K562 (cell line): ENCODE results near the gene ISYNA1.

ENCODE experiments used
- CAMTA2 ChIP-seq: fragments of 250-450 bp; sonication (Bioruptor Pico); conservative IDR thresholded peaks from 2 replicates; pipeline ENCODE4 v1.5.1; 2022
- CREB5 ChIP-seq: fragments of 250-450 bp; sonication (Bioruptor Pico); IDR thresholded peaks from 2 replicates; pipeline ENCODE4 v1.5.0; 2020; ENCODE audit warnings: mild to moderate bottlenecking
- CTCF ChIP-seq, 3 experiments: IDR thresholded peaks in 2 of 3; conservative IDR thresholded peaks in 1 of 3; 2 replicates each; pipeline ENCODE4 v1.5.1; 2011 to 2012; ENCODE audit warnings: low read length in 3 of 3, mild to moderate bottlenecking in 3 of 3, control low read depth in 2 of 3, improper control_type of control experiment in 1 of 3, inconsistent platforms in 1 of 3, low read depth in 1 of 3, mixed read lengths in 1 of 3, moderate library complexity in 1 of 3; ENCODE audit not compliant: insufficient read depth in 2 of 3
- DPF2 ChIP-seq: fragments of 450-650 bp; IDR thresholded peaks from 2 replicates; pipeline ENCODE4 v1.6.1; 2016
- FOSL1 ChIP-seq: fragments of 200-800 bp; sonication (Bioruptor generic); conservative IDR thresholded peaks from 2 replicates; pipeline ENCODE4 v1.6.1; 2016; ENCODE audit warnings: missing genetic modification characterization, missing compliant biosample characterization
- HOXB6 ChIP-seq: fragments of 250-450 bp; sonication (Bioruptor Pico); IDR thresholded peaks from 2 replicates; pipeline ENCODE4 v1.5.1; 2022; ENCODE audit warnings: mild to moderate bottlenecking, borderline replicate concordance
- JUNB ChIP-seq: fragments of 450-650 bp; formaldehyde crosslinking; conservative IDR thresholded peaks from 2 replicates; pipeline ENCODE4 v1.4.0; 2020; ENCODE audit warnings: mild to moderate bottlenecking
- SIN3A ChIP-seq, 2 experiments: fragments of 150-350 bp in 1 of 2; IDR thresholded peaks; 2 replicates each; pipeline ENCODE4 v1.6.1; 2011 to 2016; ENCODE audit warnings: borderline replicate concordance in 2 of 2, low read depth in 2 of 2, low read length in 2 of 2, mild to moderate bottlenecking in 2 of 2, moderate library complexity in 2 of 2; ENCODE audit not compliant: control insufficient read depth in 1 of 2
- SRSF3 ChIP-seq: fragments of 200-400 bp; formaldehyde crosslinking; IDR thresholded peaks from 2 replicates; pipeline ENCODE4 v1.6.1; 2016; ENCODE audit warnings: mild to moderate bottlenecking, low read length, moderate library complexity; ENCODE audit not compliant: insufficient read depth
- YBX1 ChIP-seq: fragments of 450-650 bp; IDR thresholded peaks from 2 replicates; pipeline ENCODE4 v1.7.1; 2016; ENCODE audit warnings: mild to moderate bottlenecking
- ZBTB1 ChIP-seq: sonication (generic); formaldehyde crosslinking; IDR thresholded peaks from 2 replicates; pipeline ENCODE4 v1.8.1; 2023; ENCODE audit warnings: missing genetic modification reagents, low read depth, mild to moderate bottlenecking, borderline replicate concordance
- ZBTB11 ChIP-seq, 3 experiments: fragments of 200-800 bp in 1 of 3; fragments of 250-450 bp in 1 of 3; fragments of 450-650 bp in 1 of 3; sonication (Bioruptor Pico) in 1 of 3; sonication (Bioruptor generic) in 1 of 3; formaldehyde crosslinking in 1 of 3; IDR thresholded peaks; 2 replicates each; pipeline versions ENCODE4 v1.6.1 to v1.8.0; 2016 to 2022; ENCODE audit warnings: mild to moderate bottlenecking in 2 of 3, missing genetic modification characterization in 2 of 3, missing compliant biosample characterization in 1 of 3, moderate library complexity in 1 of 3
- ZNF561 ChIP-seq: fragments of 450-650 bp; formaldehyde crosslinking; conservative IDR thresholded peaks from 2 replicates; pipeline ENCODE4 v1.4.0; 2020; ENCODE audit warnings: mild to moderate bottlenecking, moderate library complexity

- no peak for TF ChIP-seq SRSF3
- no peak for TF ChIP-seq FOSL1 (tag)
- no peak for TF ChIP-seq ZBTB11 (CRISPR knock-in tag; IDR thresholded peaks at IDR 0.05)
- no peak for TF ChIP-seq HOXB6 (CRISPR knock-in tag)
- no peak for TF ChIP-seq ZNF561 (CRISPR knock-in tag)
- no peak for TF ChIP-seq CTCF (IDR thresholded peaks at IDR 0.05 in 2 of 3, conservative IDR thresholded peaks at IDR 0.05 in 1 of 3; ENCODE audit: insufficient read depth in 2 of 3, low read depth in 1 of 3, low read length in 3 of 3)
- no peak for TF ChIP-seq YBX1
- no peak for TF ChIP-seq JUNB
- no peak for TF ChIP-seq SIN3A (IDR thresholded peaks at IDR 0.05; ENCODE audit: borderline replicate concordance in 2 of 2, control insufficient read depth in 1 of 2, low read depth in 2 of 2, low read length in 2 of 2)
- TF ChIP-seq ZBTB1 (CRISPR knock-in tag) = no peak
- TF ChIP-seq CREB5 = no peak
- TF ChIP-seq DPF2 = no peak
- no peak for TF ChIP-seq CAMTA2 (CRISPR knock-in tag)
Measured at GRCh38 chr19:18475762-18476331, 37.9 kb upstream of the ISYNA1 start.
